ENCODE measurements around the gene PPIA. TPM values are rescaled to one million over a fixed set of nuclear protein-coding genes. Genes with fewer than 3 reads are reported as not detected.

The PPIA gene
- polyA plus RNA-seq, 3 donors, result 1,614 to 2,276 (median 2,037) TPM

GRCh38 chr7:44805950-44806349 lies 9.5 kb downstream of the PPIA start:
- H3K9me3 ChIP-seq (replicated peaks in 1 of 2; ENCODE audit: control insufficient read depth in 1 of 2, insufficient read depth in 1 of 2, low read length in 2 of 2), result no peaks in the 10 kb centered on the region
- H3K9me3 Mint-ChIP-seq, result peaks cover 0 to 2% (median 0%) of the 10 kb centered on the region in 7 donors
- H3K4me3 Mint-ChIP-seq, result no peak overlapping the region
- H3K27ac Mint-ChIP-seq, result peak overlapping the region in 3 of 7 donors; percentile 30 to 54 (median 46)
- no peak for TF ChIP-seq CTCF (IDR thresholded peaks at IDR 0.05)
- H3K4me3 ChIP-seq (replicated peaks in 1 of 3; ENCODE audit: low read depth in 2 of 3, low read length in 3 of 3), result no peak overlapping the region
- peaks cover 27 to 42% of the 10 kb centered on the region in 2 donors for H3K36me3 Mint-ChIP-seq
- H3K27ac ChIP-seq (ENCODE audit: low read depth in 1 of 2, low read length in 2 of 2), result no peak overlapping the region
- H2AFZ ChIP-seq (ENCODE audit: insufficient read depth, low read depth, low read length, poor library complexity, severe bottlenecking), result no peak overlapping the region
- WGBS (ENCODE audit: insufficient coverage), result 92% methylated on average over 2 of the region's 5 CpGs
- H3K4me1 ChIP-seq (ENCODE audit: control insufficient read depth in 1 of 2, insufficient read depth in 2 of 2, low read length in 2 of 2), result no peaks in the 10 kb centered on the region
- H3K9ac ChIP-seq (ENCODE audit: insufficient read depth, low read length, poor library complexity, severe bottlenecking), result no peak overlapping the region
- no peaks in the 10 kb centered on the region for H3K27me3 ChIP-seq (ENCODE audit: control insufficient read depth in 2 of 2, insufficient read depth in 2 of 2, low read length in 2 of 2)
- no peak for DNase-seq
- peaks cover 0 to 2% (median 0%) of the 10 kb centered on the region in 3 donors for H3K27me3 Mint-ChIP-seq (ENCODE audit: low read depth in 3 of 3)
- H3K4me1 Mint-ChIP-seq, result peaks cover 4% of the 10 kb centered on the region
- no peak overlapping the region for H3K4me2 ChIP-seq (replicated peaks; ENCODE audit: extremely low read depth, low read length, poor library complexity, severe bottlenecking)
- H4K20me1 ChIP-seq (ENCODE audit: insufficient read depth, low read length), result peaks cover 17% of the 10 kb centered on the region
- no peaks in the 10 kb centered on the region for H3K79me2 ChIP-seq (ENCODE audit: insufficient read depth, low read length)
- H3K36me3 ChIP-seq (replicated peaks in 1 of 2; ENCODE audit: control insufficient read depth in 1 of 2, insufficient read depth in 2 of 2, low read length in 2 of 2), result peaks cover 30 to 33% of the 10 kb centered on the region in 2 donors
- intact Hi-C loops (cut with micrococcal nuclease), result no loop called here

GRCh38 chr7:44808914-44809393 lies 12.5 kb downstream of the PPIA start:
- peaks cover 3% of the 10 kb centered on the region for H3K4me1 Mint-ChIP-seq
- intact Hi-C loops (cut with micrococcal nuclease), result no loop called here
- no peak for TF ChIP-seq CTCF (IDR thresholded peaks at IDR 0.05)
- Histone ChIP-seq H4K20me1 (ENCODE audit: insufficient read depth, low read length) (no peaks in the 10 kb centered on the region), H2AFZ (ENCODE audit: insufficient read depth, low read depth, low read length, poor library complexity, severe bottlenecking) (no peak overlapping the region), H3K4me3 (replicated peaks in 1 of 3; ENCODE audit: low read depth in 2 of 3, low read length in 3 of 3) (no peak overlapping the region), H3K4me1 (ENCODE audit: control insufficient read depth in 1 of 2, insufficient read depth in 2 of 2, low read length in 2 of 2) (no peaks in the 10 kb centered on the region), H3K27ac (ENCODE audit: low read depth in 1 of 2, low read length in 2 of 2) (no peak overlapping the region), H3K36me3 (replicated peaks in 1 of 2; ENCODE audit: control insufficient read depth in 1 of 2, insufficient read depth in 2 of 2, low read length in 2 of 2) (peaks cover 3% of the 10 kb centered on the region in 2 donors), H3K9ac (ENCODE audit: insufficient read depth, low read length, poor library complexity, severe bottlenecking) (no peak overlapping the region), H3K27me3 (ENCODE audit: control insufficient read depth in 2 of 2, insufficient read depth in 2 of 2, low read length in 2 of 2) (no peaks in the 10 kb centered on the region), H3K4me2 (replicated peaks; ENCODE audit: extremely low read depth, low read length, poor library complexity, severe bottlenecking) (no peak overlapping the region), H3K79me2 (ENCODE audit: insufficient read depth, low read length) (no peaks in the 10 kb centered on the region), H3K9me3 (replicated peaks in 1 of 2; ENCODE audit: control insufficient read depth in 1 of 2, insufficient read depth in 1 of 2, low read length in 2 of 2) (no peaks in the 10 kb centered on the region)
- peaks cover 0 to 4% (median 0%) of the 10 kb centered on the region in 3 donors for H3K27me3 Mint-ChIP-seq (ENCODE audit: low read depth in 3 of 3)
- 93% methylated on average over 3 of the region's 4 CpGs for WGBS (ENCODE audit: insufficient coverage)
- no peak overlapping the region for H3K27ac Mint-ChIP-seq
- no peak for DNase-seq
- no peak overlapping the region for H3K4me3 Mint-ChIP-seq
- H3K9me3 Mint-ChIP-seq, result peaks cover 0 to 2% (median 0%) of the 10 kb centered on the region in 7 donors
- peaks cover 0 to 12% of the 10 kb centered on the region in 2 donors for H3K36me3 Mint-ChIP-seq
